K562 (cell line): ENCODE data around the gene TESMIN. TPM values are rescaled to one million over a fixed set of nuclear protein-coding genes. Genes with fewer than 3 reads are reported as not detected.

Experiments used
- ATAC-seq: fragments of 200-7000 bp; cut with Tn5 transposase; 3 replicates; pipeline ENCODE4 v1.9.1; 2020; ENCODE audit warnings: moderate library complexity
- BruUV-seq: library from RNA; stranded (reverse); fragments of 400-500 nt; replicated peaks from 2 replicates; lab custom pipeline; 2021; lab: Mats Ljungman, UMichigan
- CTCF ChIA-PET: fragments of 300-600 bp; formaldehyde crosslinking; extraction: SDS; loops from one replicate; lab custom pipeline; 2021; ENCODE audit warnings: low intra/inter-chr PET ratio; lab: Yijun Ruan, JAX
- POLR2A ChIA-PET: fragments of 300-600, 350-650 bp; sonication (Branson Sonifier 250); formaldehyde crosslinking; extraction: SDS; loops from one replicate; lab custom pipeline; 2021; ENCODE audit warnings: antibody characterized with exemption, inconsistent platforms; lab: Yijun Ruan, JAX
- DNase-seq, 4 experiments: peaks; one replicate each; pipeline versions ENCODE4 v3.0.0 to v3.0.0-alpha.2; 2011 to 2018; ENCODE audit warnings: low spot score in 3 of 4, mixed read lengths in 3 of 4; ENCODE audit errors: extremely low read depth in 1 of 4
- FAIRE-seq: peaks from 2 replicates; lab custom pipeline; 2011; peaks lifted over from hg19 to GRCh38; lab: Jason Lieb, UNC
- H2AFZ ChIP-seq: 2 replicates; pipeline ENCODE4 v1.6.0; 2011; ENCODE audit warnings: low read depth, low read length, control low read depth, inconsistent platforms
- H3K27ac ChIP-seq: fragments of 200-600 bp; 3 replicates; pipeline ENCODE4 v1.8.0; 2011; ENCODE audit warnings: low read depth, mild to moderate bottlenecking, control low read depth, inconsistent platforms, low read length, moderate library complexity, mixed read lengths; ENCODE audit errors: extremely low read depth
- H3K27me3 ChIP-seq, 2 experiments: fragments of 300-600 bp in 1 of 2; 2 replicates in 1 of 2; 3 replicates in 1 of 2; pipeline versions ENCODE4 v1.6.0 to v1.8.0; 2011; ENCODE audit warnings: inconsistent platforms in 2 of 2, low read length in 2 of 2, mild to moderate bottlenecking in 1 of 2, mixed read lengths in 1 of 2, moderate library complexity in 1 of 2; ENCODE audit not compliant: control insufficient read depth in 2 of 2, insufficient read depth in 2 of 2
- H3K36me3 ChIP-seq: fragments of 300-600 bp; 3 replicates; pipeline ENCODE4 v1.8.0; 2011; ENCODE audit warnings: mild to moderate bottlenecking, low read length, inconsistent platforms; ENCODE audit not compliant: control insufficient read depth, insufficient read depth
- H3K4me1 ChIP-seq, 2 experiments: fragments of 200-600 bp in 1 of 2; replicated peaks in 1 of 2; 2 replicates in 1 of 2; 3 replicates in 1 of 2; pipeline versions ENCODE4 v1.5.1 to v1.8.0; 2011; ENCODE audit warnings: inconsistent platforms in 2 of 2, low read length in 2 of 2, mild to moderate bottlenecking in 1 of 2, mixed read lengths in 1 of 2, moderate library complexity in 1 of 2; ENCODE audit not compliant: control insufficient read depth in 2 of 2, insufficient read depth in 2 of 2
- H3K4me2 ChIP-seq: 2 replicates; pipeline ENCODE4 v1.6.1; 2011; ENCODE audit warnings: low read length, control low read depth, inconsistent platforms, mixed read lengths; ENCODE audit not compliant: insufficient read depth
- H3K4me3 ChIP-seq: fragments of 200-600 bp; sonication (generic), shearing (Covaris generic); 2 replicates; pipeline ENCODE4 v1.5.1; 2016; ENCODE audit warnings: control low read depth, inconsistent platforms
- H3K79me2 ChIP-seq: fragments of 200-600 bp; 3 replicates; pipeline ENCODE4 v1.8.0; 2011; ENCODE audit warnings: low read length, inconsistent platforms; ENCODE audit not compliant: control insufficient read depth, insufficient read depth
- H3K9ac ChIP-seq, 2 experiments: 2 replicates each; pipeline versions ENCODE4 v1.6.0 to v1.6.1; 2011; ENCODE audit warnings: low read depth in 2 of 2, low read length in 2 of 2, control low read depth in 1 of 2, inconsistent platforms in 1 of 2, mild to moderate bottlenecking in 1 of 2, mixed read lengths in 1 of 2; ENCODE audit not compliant: insufficient read depth in 1 of 2
- H3K9me1 ChIP-seq: one replicate; pipeline ENCODE4 v1.6.0; 2011; ENCODE audit warnings: inconsistent platforms, mild to moderate bottlenecking, low read length, moderate library complexity; ENCODE audit not compliant: control insufficient read depth, insufficient read depth
- H3K9me3 ChIP-seq: replicated peaks from 2 replicates; pipeline ENCODE4 v1.5.1; 2011; ENCODE audit warnings: low read depth, low read length, inconsistent platforms; ENCODE audit not compliant: control insufficient read depth, insufficient read depth
- H4K20me1 ChIP-seq: replicated peaks from 2 replicates; pipeline ENCODE4 v1.6.1; 2011; ENCODE audit warnings: low read length, inconsistent platforms, mixed read lengths; ENCODE audit not compliant: control insufficient read depth, insufficient read depth
- CTBP1 ChIP-seq: fragments of 450-650 bp; IDR thresholded peaks from 2 replicates; pipeline ENCODE4 v1.6.1; 2016; ENCODE audit warnings: borderline replicate concordance
- E2F3 ChIP-seq: fragments of 250-450 bp; sonication (Bioruptor Pico); IDR thresholded peaks from 2 replicates; pipeline ENCODE4 v1.4.0; 2020; ENCODE audit warnings: mild to moderate bottlenecking
- ELF2 ChIP-seq: fragments of 250-450 bp; sonication (Bioruptor Pico); IDR thresholded peaks from 2 replicates; pipeline ENCODE4 v1.5.0; 2021; ENCODE audit warnings: mild to moderate bottlenecking
- EP400 ChIP-seq: fragments of 450-650 bp; IDR thresholded peaks from 2 replicates; pipeline ENCODE4 v1.6.1; 2017; ENCODE audit warnings: antibody characterized with exemption, mild to moderate bottlenecking, moderate library complexity
- ETS2 ChIP-seq: IDR thresholded peaks from 2 replicates; pipeline ENCODE4 v1.6.1; 2016; ENCODE audit warnings: borderline replicate concordance, missing genetic modification characterization, mild to moderate bottlenecking, moderate library complexity, missing compliant biosample characterization; ENCODE audit not compliant: poor library complexity, severe bottlenecking
- HOXB6 ChIP-seq: fragments of 250-450 bp; sonication (Bioruptor Pico); IDR thresholded peaks from 2 replicates; pipeline ENCODE4 v1.5.1; 2022; ENCODE audit warnings: mild to moderate bottlenecking, borderline replicate concordance
- MAFK ChIP-seq: IDR thresholded peaks from 2 replicates; pipeline ENCODE4 v1.6.1; 2011; ENCODE audit warnings: low read length, improper control_type of control experiment
- MAZ ChIP-seq, 2 experiments: fragments of 450-650 bp in 1 of 2; sonication (generic) in 1 of 2; formaldehyde crosslinking; IDR thresholded peaks in 1 of 2; conservative IDR thresholded peaks in 1 of 2; 2 replicates each; pipeline versions ENCODE4 v1.4.0 to v1.5.0; 2020; ENCODE audit warnings: mild to moderate bottlenecking in 1 of 2, missing genetic modification reagents in 1 of 2
- MCM5 ChIP-seq: fragments of 450-650 bp; IDR thresholded peaks from 2 replicates; pipeline ENCODE4 v1.6.1; 2016; ENCODE audit warnings: low read depth
- RFX5 ChIP-seq: IDR thresholded peaks from 2 replicates; pipeline ENCODE4 v1.6.1; 2011; ENCODE audit warnings: low read depth, mild to moderate bottlenecking, improper control_type of control experiment, low read length
- SREBF2 ChIP-seq: sonication (generic); formaldehyde crosslinking; IDR thresholded peaks from 2 replicates; pipeline ENCODE4 v1.4.0; 2020; ENCODE audit warnings: mild to moderate bottlenecking, missing genetic modification reagents
- TBP ChIP-seq: optimal IDR thresholded peaks from 2 replicates; pipeline ENCODE3; 2011; ENCODE audit warnings: low read depth, low read length, improper control_type of control experiment
- TCF7 ChIP-seq: sonication (generic); IDR thresholded peaks from 2 replicates; pipeline ENCODE4 v1.6.1; 2016; ENCODE audit warnings: antibody characterized with exemption, borderline replicate concordance
- ZNF197 ChIP-seq: fragments of 200-800 bp; sonication (Bioruptor generic); IDR thresholded peaks from 2 replicates; pipeline ENCODE4 v1.6.1; 2016; ENCODE audit warnings: low read depth, missing genetic modification characterization, missing compliant biosample characterization
- ZNF431 ChIP-seq: sonication (generic); formaldehyde crosslinking; IDR thresholded peaks from 2 replicates; pipeline ENCODE4 v1.8.0; 2022; ENCODE audit warnings: mild to moderate bottlenecking, missing genetic modification reagents
- ZNF778 ChIP-seq: fragments of 450-650 bp; formaldehyde crosslinking; IDR thresholded peaks from 2 replicates; pipeline ENCODE4 v1.4.0; 2020; ENCODE audit warnings: mild to moderate bottlenecking, moderate library complexity
- WGBS: fragments of 100-300 bp; shearing (Covaris generic); methylation state at CpG from one replicate; pipeline ENCODE4 v1.1.6; 2016; ENCODE audit warnings: low coverage, mixed read lengths; ENCODE audit not compliant: insufficient coverage; ENCODE audit errors: missing lambda C conversion rate; 5-methylcytosine and 5-hydroxymethylcytosine counted together
- in situ Hi-C: fragments of 300-500 bp; cut with MboI; formaldehyde crosslinking; loops from 4 replicates; pipeline ENCODE4 v1.15.0; 2018; ENCODE audit warnings: inconsistent platforms, mixed read lengths
- intact Hi-C: fragments of 100-400 bp; cut with micrococcal nuclease; formaldehyde crosslinking; loops from 2 replicates; pipeline ENCODE4 v1.14.2; 2022
- polyA plus RNA-seq, 8 experiments: library from polyadenylated mRNA; depleted of rRNA in 4 of 8; stranded (reverse) in 5 of 8; unstranded in 3 of 8; fragments of >200 nt; fragmentation: Nextera tagmentation in 2 of 8; fragmentation: Illumina TruSeq in 1 of 8; extraction: Ambion mirVana in 2 of 8; extraction: Trizol in 1 of 8; gene quantifications; 2 replicates each; pipeline versions ENCODE4 v1.2.1 to v1.2.3, GENCODE V29; 2011 to 2014; ENCODE audit warnings: inconsistent platforms in 1 of 8, missing spikeins in 1 of 8
- total RNA-seq, 7 experiments: library from RNA; depleted of rRNA in 6 of 7; stranded (reverse); fragments of >200 nt in 6 of 7; fragmentation: Illumina TruSeq in 2 of 7; extraction: Trizol in 2 of 7; gene quantifications; 2 replicates each; pipeline versions ENCODE4 v1.2.1 to v1.2.3, GENCODE V29; 2011 to 2021; ENCODE audit warnings: low replicate concordance in 1 of 7
- TF ChIP-seq, protein P1 (sequence below): fragments of 250-450 bp; sonication (Bioruptor Pico); IDR thresholded peaks from 2 replicates; pipeline ENCODE4 v1.5.0; 2020; ENCODE audit warnings: mild to moderate bottlenecking
- TF ChIP-seq, protein P2 (sequence below): fragments of 250-450 bp; sonication (Bioruptor Pico); IDR thresholded peaks from 2 replicates; pipeline ENCODE4 v1.5.1; 2021; ENCODE audit warnings: mild to moderate bottlenecking
- TF ChIP-seq, protein P3 (sequence below): sonication (generic); formaldehyde crosslinking; IDR thresholded peaks from 2 replicates; pipeline ENCODE4 v1.8.0; 2022; ENCODE audit warnings: mild to moderate bottlenecking, missing genetic modification reagents

The TESMIN gene
- total and polyA plus RNA-seq, 9 of the 15 experiments (the other 6 are each of a cell fraction or from before 2014, with no cell fraction given), result 8.9 to 50.5 (median 15.0) TPM

DNA sequence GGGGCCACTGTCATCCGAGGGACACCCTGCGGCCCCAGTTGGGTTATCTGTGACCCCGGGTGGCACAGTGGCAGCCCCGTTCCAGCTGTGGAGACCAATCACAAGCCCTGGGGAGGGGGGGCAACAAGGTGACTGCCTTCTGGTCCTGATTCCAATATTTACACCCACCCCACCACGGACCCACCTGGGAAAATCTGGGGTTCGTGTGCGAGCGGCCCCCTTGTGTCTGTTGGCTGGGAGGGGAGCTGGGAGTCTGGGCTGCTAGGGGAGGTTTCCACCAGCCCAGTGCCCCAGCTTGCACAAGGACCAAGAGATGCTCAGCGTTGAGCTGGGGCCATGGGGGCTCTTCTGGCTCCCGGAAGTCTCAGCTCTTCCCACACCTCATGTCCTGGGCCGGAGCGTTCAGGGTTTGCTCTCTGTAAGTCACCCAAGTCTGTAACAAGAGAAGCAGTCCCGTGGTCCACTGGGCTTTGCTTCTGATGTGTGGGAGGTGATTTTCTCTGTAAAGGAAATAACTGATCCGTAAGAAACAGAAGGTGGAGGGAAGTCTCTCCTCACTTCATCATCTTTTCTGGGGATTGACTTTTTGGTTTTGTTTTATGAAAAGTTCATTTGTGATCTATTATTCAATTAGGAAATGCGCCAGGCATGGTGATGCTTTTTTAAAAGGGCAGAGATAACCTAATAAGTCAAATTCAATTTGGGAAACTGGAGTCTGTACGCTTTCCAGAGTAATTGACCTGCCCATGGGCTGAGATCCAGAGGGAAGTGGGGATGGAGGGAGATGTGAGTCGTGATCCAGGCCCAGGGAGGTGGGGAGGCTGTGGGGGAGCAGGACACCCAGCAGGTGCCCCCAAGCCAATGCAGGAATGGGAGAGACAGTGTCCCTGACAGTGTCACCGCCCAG, 89.4 kb downstream of the TESMIN start:
- H3K9me3 ChIP-seq, result no peaks in the 10 kb centered on the region
- CTCF ChIA-PET, result no interaction called here
- under 1% methylated on average over 18 of the region's 18 CpGs for WGBS
- peaks cover 40 to 88% of the 10 kb centered on the region in 2 experiments for H3K27me3 ChIP-seq
- H3K36me3 ChIP-seq, result no peaks in the 10 kb centered on the region
- no peak overlapping the region for H3K4me2 ChIP-seq
- no peaks in the 10 kb centered on the region for H3K9me1 ChIP-seq
- no peak overlapping the region for H3K4me3 ChIP-seq
- H4K20me1 ChIP-seq, result no peaks in the 10 kb centered on the region; the same call in 1 of the 2 replicates
- TF ChIP-seq ZNF431 (CRISPR knock-in tag) (no peak), MCM5 (no peak), ETS2 (tag) (no peak), ZNF197 (no peak), SREBF2 (CRISPR knock-in tag) (no peak), ZNF778 (CRISPR knock-in tag) (no peak), EP400 (no peak), CTBP1 (no peak), MAFK (no peak), TCF7 (no peak), RFX5 (no peak), MAZ (CRISPR knock-in tag; conservative IDR thresholded peaks at IDR 0.05 in 1 of 2, IDR thresholded peaks at IDR 0.05 in 1 of 2) (no peak), TBP (no peak), E2F3 (CRISPR knock-in tag) (no peak), ELF2 (no peak), HOXB6 (CRISPR knock-in tag) (no peak)
- TF ChIP-seq, protein P1, sequence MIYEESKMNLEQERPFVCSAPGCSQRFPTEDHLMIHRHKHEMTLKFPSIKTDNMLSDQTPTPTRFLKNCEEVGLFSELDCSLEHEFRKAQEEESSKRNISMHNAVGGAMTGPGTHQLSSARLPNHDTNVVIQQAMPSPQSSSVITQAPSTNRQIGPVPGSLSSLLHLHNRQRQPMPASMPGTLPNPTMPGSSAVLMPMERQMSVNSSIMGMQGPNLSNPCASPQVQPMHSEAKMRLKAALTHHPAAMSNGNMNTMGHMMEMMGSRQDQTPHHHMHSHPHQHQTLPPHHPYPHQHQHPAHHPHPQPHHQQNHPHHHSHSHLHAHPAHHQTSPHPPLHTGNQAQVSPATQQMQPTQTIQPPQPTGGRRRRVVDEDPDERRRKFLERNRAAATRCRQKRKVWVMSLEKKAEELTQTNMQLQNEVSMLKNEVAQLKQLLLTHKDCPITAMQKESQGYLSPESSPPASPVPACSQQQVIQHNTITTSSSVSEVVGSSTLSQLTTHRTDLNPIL, result no peak
- TF ChIP-seq, protein P2, sequence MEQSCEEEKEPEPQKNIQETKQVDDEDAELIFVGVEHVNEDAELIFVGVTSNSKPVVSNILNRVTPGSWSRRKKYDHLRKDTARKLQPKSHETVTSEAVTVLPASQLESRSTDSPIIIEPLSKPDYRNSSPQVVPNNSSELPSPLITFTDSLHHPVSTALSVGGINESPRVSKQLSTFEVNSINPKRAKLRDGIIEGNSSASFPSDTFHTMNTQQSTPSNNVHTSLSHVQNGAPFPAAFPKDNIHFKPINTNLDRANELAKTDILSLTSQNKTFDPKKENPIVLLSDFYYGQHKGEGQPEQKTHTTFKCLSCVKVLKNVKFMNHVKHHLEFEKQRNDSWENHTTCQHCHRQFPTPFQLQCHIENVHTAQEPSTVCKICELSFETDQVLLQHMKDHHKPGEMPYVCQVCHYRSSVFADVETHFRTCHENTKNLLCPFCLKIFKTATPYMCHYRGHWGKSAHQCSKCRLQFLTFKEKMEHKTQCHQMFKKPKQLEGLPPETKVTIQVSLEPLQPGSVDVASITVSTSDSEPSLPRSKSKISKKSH (CRISPR knock-in tag), result no peak
- TF ChIP-seq, protein P3, sequence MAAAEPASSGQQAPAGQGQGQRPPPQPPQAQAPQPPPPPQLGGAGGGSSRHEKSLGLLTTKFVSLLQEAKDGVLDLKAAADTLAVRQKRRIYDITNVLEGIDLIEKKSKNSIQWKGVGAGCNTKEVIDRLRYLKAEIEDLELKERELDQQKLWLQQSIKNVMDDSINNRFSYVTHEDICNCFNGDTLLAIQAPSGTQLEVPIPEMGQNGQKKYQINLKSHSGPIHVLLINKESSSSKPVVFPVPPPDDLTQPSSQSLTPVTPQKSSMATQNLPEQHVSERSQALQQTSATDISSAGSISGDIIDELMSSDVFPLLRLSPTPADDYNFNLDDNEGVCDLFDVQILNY, result no peak
- BruUV-seq, result no TSS peak
- peaks cover 0 to 8% of the 10 kb centered on the region in 2 experiments; a peak in 2 of 5 replicates for H3K4me1 ChIP-seq
- no peak overlapping the region for H3K27ac ChIP-seq
- in situ Hi-C loops (no loop called here), intact Hi-C loops (no loop called here)
- no peak for DNase-seq
- POLR2A ChIA-PET, result no interaction called here
- no peaks in the 10 kb centered on the region for H3K79me2 ChIP-seq
- no peak overlapping the region for H3K9ac ChIP-seq
- no peak overlapping the region for H2AFZ ChIP-seq
- FAIRE-seq, result no peak
- ATAC-seq, result no peak
